GM19397 (cell line): ENCODE results near the gene THSD8.
"Not testable (repeated sequence)": the region's sequence is repeated elsewhere in the genome, so short reads cannot be mapped to it uniquely, and the experiment has no call there.

Experiments
- ATAC-seq: cut with Tn5 transposase; IDR thresholded peaks from one replicate; pipeline ENCODE4 v1.9.1; 2021; ENCODE audit warnings: mild to moderate bottlenecking, moderate library complexity; ENCODE audit not compliant: unreplicated experiment

THSD8 gene

DNA sequence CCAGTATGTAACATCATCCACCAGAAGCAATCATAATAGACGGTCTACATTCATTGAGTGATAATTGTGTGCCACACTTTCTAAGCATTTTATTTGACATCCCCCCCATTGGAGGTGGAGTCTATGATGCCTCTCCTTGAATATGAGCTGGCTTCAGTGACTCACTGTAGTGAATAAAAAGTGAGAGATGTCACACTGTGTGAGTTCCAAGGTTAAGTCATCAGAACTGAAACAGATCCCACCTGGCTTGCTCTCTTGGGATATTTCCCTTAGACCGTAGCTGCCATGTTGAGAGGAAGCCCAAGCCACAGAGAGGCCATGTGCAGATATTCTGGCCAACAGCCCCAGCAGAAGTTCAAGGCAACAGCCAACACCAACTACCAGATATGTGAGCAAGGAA is 19.9 kb downstream of the THSD8 start:
- ATAC-seq: no peak

DNA sequence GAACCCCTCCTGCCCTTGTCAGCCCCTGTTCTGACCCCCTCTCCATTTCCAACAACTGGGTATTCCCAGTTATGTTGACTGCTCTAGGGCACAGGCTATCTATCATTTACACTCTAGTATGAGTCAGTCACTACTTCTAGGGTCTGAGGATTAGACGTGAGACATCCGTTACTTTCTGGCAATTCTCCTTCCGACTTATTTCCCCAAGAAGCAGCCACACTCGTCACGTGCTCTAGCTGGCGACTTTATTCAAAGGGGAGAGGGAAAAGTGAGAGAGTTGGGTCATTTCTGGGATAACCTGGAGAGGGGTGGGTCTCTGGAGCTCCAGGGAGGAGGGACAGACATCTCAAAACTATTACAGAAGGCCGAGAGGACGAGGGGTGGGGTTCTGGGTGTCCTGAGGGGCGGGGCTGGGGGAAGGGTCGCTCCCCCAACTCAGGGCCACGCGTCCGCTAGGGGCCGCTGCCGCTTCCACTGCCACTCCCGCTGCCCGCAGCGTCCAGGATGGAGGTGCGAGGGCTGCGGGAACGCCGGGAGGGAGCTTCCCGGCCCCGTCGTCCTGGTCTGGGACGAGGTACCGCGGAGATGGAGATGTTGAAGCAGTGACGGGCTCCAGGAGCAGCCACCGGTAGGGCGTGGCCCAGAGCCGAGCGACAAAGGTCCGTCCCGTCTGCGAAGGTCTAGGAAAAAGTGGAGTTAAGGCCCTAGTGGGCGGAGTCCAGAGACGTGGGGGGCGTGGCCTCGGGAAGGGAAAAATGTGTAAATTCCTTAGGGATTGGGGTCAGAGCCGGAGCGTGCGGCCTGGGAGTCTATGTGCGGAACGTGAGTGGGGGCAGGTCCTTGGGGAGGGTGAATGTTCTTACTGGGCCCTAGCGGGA is 23.6 kb downstream of the THSD8 start:
- ATAC-seq: no peak

DNA sequence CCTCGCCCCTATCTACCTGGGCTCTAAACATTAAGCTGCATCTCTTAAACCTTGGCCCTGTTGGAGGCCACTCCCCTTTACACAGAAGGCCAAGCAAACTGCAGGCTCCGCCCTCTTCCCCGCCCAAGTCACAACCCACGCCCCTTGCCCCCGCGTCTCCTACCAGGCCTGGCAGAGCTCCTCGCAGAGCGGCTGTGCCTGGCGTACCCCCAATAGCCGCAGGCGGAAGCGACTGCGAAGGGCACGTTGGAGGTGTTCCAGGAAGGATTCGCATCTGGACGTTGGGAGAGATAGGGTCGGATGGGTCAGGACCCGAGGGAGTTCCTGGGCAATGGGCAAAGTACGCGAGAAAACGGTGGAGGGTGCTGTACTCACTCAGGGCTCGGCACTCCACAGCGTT is 26.6 kb downstream of the THSD8 start:
- ATAC-seq: no peak

DNA sequence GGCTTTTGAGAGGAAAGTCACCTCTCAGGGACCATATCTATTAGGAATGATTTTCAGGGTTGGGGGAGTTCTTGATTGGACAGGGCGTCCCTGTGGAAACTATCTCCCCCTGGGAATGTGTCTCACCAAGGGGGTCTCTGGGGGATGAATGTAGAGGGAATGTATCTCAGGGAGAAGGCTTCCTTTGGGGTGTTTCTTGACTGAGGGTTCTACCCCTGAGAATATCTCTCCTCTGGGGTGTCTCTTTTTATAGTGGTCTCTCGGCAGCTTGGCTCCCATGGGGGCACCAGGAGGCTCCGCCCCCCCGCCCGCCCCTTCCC is 31.5 kb downstream of the THSD8 start:
- no peak for ATAC-seq

DNA sequence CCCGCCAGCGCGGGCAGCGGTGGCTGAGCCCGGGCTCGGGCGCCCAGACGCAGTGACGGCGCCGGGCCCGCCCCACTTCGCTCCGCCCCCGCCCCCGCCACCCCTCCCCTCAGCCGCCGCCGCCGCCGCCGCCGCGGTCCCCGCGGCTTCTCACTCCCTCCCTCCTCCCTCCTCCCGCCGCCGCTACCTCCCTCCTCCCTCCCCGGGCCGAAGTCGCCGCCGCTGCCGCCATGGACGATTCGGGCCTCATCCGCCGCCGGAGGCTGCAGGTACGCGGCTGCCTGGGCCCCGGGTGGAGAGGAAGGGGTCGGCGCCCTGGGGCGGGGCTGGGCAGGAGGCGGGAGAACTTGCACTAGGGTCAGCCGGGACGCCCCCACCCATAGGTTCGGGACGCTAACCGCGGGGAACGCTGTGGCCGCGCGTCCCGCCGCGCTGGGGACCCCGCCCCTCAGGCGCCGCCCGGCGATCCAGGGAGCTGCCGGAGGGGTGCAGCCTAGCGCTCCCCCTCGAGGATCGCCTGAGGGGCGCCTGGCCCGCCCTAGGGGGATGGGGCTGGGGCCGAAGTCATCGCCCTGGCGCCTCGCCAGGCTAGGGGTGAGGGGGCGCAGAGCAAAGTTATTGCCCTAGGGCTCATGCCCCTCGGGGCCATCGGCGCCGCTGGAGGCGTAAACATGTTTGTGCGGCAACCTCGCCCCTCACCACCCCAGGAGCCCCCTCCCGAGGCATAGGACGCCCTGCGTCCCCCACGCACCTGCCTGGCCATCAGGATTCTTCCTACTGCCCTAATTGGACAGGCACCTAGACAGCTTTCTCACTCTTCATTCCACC is 32.1 kb downstream of the THSD8 start:
- no peak for ATAC-seq

DNA sequence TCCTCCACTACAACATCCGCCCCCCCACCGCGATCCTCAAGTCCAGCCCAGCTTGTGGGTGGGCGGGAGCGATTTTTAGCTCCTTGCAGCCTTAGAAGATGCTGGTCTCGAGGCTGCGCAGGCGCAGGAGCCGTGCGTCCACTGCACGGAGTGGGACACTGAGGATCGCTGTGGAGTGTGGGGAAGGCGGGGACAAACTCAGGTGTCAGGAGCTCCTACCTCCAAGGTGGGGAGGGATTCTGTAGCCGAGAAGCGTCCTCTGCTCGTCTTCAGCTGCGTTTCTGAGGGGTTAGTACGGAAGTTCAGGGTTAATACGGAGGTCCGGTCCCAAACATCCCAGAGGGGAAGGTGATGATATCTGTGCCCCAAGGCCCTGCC is 32.7 kb downstream of the THSD8 start, which contains the start of gene RTBDN:
TSS of gene RTBDN (minus strand) at position 14 of the 378 bp plus-strand sequence. CDS start 4,600 bp downstream, outside the sequence.
- ATAC-seq: no peak

DNA sequence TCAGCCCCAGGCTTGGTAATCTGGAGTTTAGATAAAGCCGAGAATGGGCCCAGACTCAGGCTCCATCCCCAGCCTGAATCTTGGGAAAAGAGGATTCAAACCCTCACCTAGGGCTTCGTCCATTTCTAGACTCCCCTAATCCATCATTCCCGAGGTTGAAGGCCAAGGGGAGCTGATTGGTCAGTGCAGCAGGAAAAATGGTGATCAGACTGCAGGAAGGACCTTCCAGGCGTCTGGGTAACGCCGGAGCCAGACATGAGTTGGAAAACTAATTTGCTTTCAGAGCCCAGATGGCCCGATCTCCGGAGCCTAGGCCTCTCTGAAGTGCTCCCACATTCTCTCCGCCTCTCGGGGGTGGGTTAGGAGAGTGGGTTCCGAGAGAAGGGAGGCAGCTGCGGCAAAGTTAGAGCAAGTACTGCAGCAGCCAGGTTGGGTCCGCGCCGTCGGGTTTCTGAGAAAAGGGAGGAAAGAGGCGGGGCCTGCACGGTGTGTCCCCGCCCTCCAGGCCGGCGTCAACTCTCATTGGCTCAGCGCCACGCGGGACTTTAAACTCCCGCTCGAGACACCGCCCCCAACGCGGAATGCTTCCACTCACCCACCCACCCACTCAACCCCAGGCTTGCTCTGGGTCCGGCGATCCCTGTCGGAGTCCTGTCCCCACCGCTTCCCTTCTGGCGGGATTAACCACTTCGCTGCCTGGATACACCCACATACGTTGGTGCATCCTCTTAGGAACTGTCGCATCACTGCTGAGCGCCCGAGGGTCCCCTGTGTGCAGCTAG is 33.3 kb downstream of the THSD8 start:
- no peak for ATAC-seq

DNA sequence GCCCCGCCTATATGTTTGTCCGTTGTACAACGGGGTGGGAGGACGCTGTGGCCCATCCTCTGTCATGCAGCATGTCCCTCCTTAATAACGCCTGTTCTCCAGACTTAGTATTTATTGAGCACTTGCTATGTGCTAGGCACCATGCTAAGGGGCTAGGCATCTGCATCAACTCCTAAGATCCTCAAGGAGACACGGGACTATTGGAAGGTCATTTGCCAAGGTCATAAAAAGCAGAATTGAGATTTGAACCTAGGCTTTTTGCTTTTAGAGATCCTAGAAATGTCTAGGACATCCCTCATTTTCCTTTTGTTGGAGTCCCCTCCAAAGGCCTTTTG is 34.6 kb downstream of the THSD8 start:
- ATAC-seq: no peak

DNA sequence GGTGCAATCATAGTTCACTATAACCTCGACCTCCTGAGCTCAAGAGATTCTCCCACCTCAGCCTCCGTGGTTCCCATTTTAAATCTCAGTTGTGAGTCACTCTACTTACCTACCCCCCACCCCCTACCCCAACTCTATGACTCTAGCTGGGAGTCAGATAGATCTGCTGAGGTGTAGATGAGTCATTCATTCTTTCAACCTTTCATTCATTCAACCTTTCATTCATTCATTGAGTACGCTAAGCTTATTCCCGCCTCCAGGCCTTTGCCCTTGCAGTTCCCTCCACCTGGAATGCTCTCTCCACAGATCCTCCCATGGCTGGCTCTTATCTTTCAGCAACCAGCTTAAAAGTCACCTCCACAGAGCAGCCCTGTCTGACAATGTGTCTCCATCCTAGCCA is 35.4 kb downstream of the THSD8 start:
- no peak for ATAC-seq

DNA sequence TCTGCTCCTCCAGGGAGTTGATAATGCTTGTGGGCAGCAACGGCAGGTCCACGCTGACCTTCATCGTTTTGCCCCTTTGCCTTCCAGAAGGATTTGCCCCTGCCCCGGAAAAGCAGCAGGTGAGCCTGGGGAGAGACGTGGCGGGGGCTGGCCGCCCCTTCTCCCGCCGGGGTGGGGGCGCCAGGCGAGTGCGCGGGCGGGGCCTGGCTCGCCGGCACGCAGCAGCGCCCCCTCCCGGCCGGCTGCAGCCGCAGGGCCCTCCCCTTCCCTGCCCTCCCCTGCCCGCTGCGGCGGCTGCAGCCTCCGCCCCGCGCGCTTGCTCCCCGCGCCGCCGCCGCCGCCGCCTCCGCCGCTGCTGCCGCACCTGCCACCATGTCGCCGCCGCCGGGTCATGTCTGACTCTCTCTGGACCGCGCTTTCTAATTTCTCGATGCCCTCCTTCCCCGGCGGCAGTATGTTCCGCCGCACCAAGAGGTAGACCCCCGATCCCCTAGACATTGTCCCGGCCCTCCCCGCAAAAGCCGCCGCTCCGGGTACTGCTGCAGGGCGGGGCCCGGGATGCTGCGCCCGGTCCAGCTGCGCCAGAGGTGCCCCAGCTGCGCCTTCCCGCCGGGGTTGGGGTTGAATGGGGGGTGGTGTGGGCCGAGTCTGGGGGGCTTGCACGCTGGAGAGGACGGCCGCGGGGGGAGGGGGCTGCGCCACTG is 36.5 kb downstream of the THSD8 start, which contains the start of gene MAST1:
TSS of gene MAST1 (plus strand) at position 334 of the 704 bp plus-strand sequence. CDS start at position 392, 58 bp downstream.
- ATAC-seq: no peak

DNA sequence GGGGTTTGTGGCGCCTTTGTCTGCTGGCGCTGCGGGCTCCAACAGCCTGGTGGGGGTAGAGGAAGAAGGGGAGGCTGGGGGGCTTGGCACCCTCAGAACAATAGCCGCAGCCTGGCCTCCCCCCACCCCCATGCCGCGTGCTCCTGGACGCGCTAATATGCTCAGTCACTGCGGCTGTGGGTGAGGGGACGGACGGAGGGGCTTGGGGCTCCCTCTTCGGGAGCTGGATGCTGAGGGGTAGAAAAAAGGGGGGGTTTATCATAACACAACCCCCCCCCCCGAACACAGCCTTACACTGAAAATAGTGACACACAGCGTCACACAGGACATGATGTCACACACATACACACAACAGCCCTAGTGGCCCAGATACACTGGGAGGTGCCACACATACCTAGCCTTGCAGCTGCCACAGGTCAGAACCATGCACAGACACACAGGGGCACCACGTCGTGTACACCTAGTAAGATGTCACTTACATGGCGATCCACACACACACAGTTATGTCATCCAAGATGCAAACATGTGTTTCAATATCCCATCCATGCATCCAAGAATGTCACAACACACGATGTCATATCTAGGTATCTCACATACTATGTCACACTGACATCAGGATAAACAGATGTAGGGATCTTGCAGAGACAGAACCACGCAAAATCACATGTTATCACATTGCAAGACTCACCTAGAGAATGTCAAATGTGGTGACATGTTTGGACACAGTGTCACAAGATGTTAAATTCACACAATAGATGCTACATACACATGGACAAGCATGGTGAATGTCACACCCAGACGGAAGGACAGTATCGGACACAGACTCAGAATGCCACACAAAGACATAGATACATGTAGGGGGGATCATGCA is 37.3 kb downstream of the THSD8 start:
- no peak for ATAC-seq

DNA sequence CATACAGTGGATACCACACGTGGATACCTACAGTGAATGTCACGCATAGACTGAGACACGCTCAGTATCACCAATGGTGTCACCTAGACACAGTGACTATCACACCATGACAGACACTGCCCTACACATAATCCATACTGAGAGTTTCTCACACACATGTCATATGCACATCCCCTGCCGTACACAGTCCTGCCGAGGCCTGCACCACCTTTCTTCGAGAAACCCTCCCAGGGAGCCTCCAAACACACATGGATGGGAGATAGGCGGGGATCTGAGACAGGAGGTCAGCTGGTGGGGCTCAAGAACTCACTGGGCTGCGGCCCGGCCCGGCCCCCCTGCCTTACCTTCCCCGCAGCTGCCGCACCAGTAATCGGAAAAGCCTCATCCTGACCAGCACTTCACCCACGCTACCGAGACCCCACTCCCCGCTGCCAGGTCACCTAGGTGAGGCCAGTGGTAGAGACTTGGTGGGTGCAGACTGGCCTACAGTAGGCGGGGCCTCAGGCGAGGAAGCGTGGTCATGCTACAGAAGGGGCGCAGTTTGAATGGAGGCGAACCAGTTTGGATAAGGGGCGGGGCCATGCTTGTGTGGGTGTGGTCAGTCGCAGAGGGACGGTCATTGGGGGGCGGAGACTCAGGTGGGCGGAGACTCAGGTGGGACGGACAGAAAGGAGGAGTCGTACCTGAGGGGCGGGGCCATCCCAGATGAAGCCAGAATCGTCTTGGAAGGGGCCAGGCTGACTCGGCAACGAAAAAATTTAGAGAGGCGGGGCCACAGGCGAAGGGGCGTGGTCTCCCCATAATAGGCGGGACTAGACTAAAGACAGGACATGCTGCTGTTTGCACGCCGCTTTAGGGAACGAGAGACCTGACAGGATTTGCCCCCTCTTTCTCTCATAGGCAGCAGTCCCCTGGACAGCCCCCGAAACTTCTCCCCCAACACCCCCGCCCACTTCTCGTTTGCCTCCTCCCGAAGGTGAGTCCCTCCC is 38.5 kb downstream of the THSD8 start:
- no peak for ATAC-seq

DNA sequence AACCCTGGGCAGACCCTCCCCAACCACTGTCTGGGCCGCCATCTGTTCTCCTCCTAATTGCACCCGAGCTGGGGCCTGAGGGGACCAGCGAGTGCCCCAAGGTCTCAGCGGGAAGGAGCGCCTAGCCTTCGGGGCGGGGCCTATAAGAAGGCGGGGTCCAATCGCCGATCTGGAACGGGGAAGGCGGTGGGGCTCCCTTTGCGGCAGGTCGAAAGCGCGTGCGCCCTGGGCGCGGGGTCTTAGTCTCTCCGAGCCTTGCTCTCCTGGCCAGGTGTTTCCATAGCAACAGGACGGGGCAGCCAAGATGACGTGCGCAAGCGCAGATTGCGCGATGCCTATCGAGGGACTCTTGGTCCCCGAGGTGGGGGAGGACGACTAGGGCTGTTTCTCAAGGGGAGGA is 39.2 kb downstream of the THSD8 start:
- no peak for ATAC-seq

DNA sequence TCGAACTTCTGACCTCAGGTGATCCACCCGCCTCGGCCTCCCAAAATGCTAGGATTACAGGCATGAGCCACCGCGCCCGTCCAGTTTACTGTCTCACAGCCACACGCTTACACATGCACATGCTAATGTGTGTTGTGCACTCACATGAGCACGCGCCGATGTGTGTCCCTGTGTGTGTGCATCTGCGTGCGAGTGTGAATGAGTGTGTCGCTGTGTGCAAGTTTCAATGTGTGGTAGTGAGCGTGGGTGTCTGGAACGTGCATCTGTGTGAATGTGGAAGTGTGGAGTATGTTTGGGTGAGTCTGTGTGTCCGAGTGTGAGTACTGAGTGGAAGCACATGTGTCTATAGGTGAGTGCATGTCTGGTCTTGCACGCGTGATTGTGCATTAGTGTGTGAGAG is 40.6 kb downstream of the THSD8 start:
- ATAC-seq: no peak

DNA sequence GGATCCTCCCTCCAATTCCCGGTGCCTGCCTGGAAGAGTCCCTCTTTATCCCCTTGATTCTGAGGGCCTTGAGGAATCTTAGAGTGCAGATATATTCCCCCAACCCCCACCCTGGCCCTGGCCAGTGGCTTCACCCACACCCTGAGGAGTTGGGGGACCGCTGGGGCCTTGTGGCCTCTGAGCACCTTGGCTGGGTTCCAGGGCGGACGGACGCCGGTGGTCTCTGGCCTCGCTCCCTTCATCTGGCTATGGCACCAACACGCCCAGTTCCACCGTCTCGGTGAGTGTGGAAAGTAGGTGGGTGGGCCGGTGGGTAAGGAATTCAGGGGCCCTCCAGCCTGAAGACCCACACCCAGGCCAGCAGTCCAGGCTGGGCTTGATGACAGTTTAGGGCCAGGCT is 41.5 kb downstream of the THSD8 start:
- no peak for ATAC-seq

DNA sequence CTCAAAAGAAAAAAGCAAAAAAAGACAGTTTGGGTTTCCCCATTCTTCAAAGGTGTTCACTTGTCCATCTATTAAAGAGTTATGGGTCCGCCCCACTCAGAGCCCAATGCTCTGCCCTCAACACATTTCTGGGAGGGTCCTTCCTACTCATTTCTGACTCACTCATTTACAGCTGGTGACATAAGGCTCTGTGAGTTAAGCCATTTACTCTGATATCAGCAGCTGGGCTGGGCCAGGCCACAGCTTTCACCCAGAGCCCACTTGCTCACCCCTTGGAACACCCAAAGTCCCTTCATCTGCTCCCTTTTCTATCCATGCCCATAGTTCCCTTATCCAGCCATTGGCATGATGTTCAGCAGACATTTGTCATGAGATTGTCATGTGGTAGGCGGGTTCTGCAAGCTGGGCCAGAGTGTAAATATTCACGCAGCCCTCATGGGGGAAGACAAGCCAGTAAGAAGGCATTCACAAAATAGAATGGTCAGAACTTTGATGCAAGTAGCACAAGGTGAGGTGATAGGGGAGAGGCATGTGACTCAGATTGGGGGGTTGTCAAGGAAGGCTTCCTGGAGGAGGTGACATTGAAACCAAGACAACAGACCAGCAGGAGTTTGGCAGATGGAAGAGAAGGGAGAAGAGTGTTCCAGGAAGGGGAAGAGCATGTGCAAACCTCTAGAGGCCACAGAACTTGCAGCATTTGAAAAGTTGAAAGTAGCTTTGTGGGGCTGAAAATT is 42.3 kb downstream of the THSD8 start:
- no peak for ATAC-seq

DNA sequence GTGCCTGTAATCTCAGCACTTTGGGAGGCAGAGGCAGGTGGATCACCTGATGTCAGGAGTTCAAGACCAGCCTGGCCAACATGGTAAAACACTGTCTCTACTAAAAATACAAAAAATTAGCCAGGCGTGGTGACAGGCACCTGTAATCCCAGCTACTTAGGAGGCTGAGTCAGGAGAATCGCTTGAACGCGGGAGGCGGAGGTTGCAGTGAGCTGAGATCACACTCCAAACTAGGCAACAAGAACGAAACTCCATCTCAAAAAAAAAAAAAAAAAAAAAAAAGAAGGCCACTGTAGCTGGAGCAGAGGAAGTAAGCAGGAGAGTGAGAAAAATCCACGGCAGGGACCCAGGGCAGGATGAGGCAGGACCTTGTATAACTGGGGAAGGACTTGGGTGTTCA is 44.7 kb downstream of the THSD8 start:
- ATAC-seq: not testable (repeated sequence)
